Medulla oblongata (tissue), 1 donor: ENCODE measurements around the gene GFRA1.

Source experiments
- DNase-seq: peaks from one replicate; pipeline ENCODE4 v3.0.0-alpha.2; 2015; ENCODE audit errors: extremely low spot score

GFRA1 gene

GRCh38 chr10:116272440-116273283 is at the start of gene GFRA1:
TSS of gene GFRA1 (minus strand) at chr10:116273206. CDS start at chr10:116272029, 1,177 bp downstream.
- DNase-seq = no peak

GRCh38 chr10:116316503-116316902 is 43.5 kb upstream of the GFRA1 start:
- DNase-seq = no peak

DNA sequence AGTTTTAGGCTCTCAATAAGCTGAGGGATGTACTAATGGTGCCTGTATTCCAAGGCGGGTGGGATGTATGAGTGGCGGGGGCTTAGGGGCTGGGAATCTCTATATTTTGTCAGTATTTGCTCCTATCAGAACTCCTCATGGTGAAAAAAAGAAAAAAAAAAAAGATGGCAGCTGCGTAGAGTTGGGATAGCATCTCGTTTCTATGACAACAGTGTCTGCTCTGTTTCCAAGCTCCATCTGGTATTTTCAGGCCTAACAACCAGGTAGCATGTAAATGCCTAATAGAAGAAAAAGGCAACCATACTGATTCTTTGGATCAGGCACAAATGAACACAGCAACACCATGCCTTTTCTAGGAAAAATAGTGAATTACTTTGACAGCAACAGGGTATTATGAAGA is 39.5 kb upstream of the GFRA1 start:
- DNase-seq = no peak

GRCh38 chr10:116311706-116312490 is 38.9 kb upstream of the GFRA1 start:
- no peak for DNase-seq

- DNase-seq = no peak
Observed at GRCh38 chr10:116311016-116311415, 38.0 kb upstream of the GFRA1 start.

GRCh38 chr10:116307455-116307854 is 34.4 kb upstream of the GFRA1 start:
- DNase-seq = no peak

DNA sequence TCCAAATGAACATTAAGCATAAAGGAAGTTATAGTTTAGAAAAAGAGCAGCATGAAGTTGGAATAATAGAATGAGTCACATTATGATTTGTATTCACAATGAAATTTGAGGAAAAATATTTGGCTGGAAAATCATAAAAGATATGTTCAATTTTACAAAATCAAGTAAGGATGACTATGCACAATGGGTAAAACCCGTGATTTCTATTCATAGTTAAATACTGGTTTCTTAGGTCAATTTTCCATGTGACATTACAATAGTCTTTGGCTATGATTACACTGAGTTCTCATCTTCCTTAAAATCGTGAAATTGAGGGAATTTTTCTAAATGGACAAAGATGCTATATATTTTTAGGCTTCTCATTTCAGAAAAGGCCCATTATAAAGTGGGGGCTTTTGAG is 33.8 kb upstream of the GFRA1 start:
- DNase-seq = no peak

- DNase-seq = no peak
Observed at GRCh38 chr10:116304923-116305322, 31.9 kb upstream of the GFRA1 start.

GRCh38 chr10:116300542-116300941 is 27.5 kb upstream of the GFRA1 start:
- DNase-seq = no peak

- no peak for DNase-seq
Observed at GRCh38 chr10:116298586-116298985, 25.6 kb upstream of the GFRA1 start.

- no peak for DNase-seq
Observed at GRCh38 chr10:116296291-116296721, 23.3 kb upstream of the GFRA1 start.

- DNase-seq = no peak
Observed at GRCh38 chr10:116292493-116292892, 19.5 kb upstream of the GFRA1 start.

- no peak for DNase-seq
Observed at GRCh38 chr10:116289652-116290051, 16.6 kb upstream of the GFRA1 start.

DNA sequence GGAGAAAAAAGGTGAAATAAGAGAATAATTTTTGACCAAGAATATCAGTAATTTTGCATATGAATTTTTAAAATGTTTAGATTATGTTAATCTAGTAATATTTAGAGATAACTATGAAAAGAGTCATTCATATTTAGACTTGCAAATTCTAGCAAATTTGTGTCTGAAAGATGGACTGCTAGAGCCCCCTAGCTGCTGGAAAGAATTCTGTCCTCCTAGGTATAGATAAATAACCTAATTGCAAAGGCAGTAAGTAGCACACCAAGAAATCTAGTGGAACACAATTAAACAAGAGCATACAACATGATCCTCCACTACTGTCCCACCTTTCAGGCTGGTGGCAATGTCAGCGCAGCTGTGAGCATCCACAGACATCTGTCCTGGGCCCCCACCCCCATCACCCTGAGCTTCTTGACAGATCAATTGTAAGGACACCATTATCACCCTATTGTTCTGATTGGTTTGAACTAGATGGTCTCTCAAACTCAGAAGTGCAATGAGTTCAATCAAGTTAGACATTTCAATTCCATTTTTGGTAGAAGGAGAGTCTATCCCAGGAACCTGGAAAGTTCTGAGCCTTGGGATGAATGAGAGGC is 15.0 kb upstream of the GFRA1 start:
- peak; percentile 65 for DNase-seq

DNA sequence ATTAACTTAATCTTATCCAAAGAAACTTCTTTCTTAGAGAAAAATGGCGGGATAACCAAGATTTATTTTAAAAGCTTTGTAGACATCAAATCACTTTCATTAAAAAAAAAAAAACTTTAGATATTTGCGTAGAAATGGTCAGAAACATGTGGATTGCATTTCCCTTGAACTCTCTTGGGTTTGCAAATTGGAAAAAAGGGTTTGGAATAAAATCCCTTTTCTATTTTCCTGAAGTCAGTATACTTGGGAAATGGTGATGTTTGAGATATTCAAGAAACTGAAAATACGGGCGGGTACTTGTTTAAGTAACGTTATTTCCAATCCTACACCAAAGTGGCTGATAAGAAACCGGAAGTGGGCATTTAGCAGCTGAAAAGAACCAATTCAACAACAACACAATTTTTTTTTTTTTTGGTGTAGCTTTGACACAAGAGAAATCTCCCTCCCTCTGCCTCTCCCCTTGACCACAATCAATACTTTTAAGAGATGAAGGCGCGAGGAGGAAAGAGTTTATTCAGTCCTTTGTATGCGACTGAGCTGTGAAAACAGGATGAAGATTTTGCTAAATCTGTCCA is 13.7 kb upstream of the GFRA1 start:
- no peak for DNase-seq

GRCh38 chr10:116281775-116282174 is 8.8 kb upstream of the GFRA1 start:
- no peak for DNase-seq

DNA sequence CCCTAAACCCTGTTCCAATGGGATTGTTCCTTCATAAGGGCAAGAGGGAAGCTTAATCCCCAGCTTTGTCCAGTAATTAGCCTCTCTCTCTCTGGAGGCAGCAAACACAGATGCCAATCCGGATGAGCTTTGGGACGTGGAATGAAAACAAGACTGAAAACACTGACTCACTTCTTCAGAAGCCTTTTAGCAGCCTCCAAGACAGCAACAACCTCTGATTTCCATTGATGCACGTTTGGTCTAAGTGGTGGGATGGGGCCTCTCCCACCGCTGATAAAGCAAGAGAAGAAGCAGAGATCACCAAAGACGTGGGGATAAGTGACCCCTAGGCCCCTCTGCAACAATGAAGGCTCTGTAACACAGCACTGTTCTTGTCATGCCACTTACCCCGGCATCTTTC is 5.8 kb upstream of the GFRA1 start:
- no peak for DNase-seq

- no peak for DNase-seq
Observed at GRCh38 chr10:116276981-116277380, 4.0 kb upstream of the GFRA1 start.

DNA sequence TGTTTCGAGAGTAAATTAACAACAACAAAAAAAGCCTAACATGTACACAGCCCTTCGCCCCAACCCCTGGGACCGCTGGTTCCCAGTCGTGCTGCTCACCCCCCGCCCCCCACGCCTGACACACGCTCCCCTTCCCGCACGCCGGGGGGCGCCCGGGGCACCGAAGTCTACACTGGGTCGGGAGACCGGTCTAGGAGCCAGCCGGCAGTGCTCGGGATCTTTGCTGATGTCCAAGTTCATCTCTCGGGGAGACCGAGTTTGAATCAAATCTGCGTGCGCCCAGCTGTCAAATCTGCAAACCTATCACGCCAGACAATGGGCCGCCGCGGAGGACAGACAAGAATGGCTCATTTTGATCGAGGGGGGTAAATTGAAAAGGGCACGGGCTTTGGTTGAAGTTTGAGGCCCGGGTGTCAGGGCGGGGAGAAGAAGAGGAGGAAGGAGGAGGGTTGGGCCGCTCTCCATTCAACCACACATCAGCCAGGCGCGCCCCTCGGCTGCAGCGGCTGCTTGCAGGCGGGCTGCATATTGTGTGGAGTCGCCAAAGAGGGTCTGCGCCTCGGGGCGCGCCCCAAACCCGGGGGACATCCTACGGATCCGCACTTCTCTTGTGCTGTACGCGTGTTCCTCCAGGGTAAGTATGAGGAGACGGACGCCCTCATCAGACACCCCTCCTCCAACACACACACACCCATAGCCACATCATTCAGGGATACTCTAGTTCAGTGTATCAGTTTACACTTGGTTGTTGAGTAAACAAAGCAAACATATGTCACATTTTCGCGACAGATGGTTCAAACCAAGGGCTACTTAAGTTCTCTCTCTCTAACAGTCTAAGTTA is 1.3 kb upstream of the GFRA1 start:
- DNase-seq = no peak

GRCh38 chr10:116271593-116272439 is 1.2 kb downstream of the GFRA1 start:
- no peak for DNase-seq
